Keratinocyte (primary cell): ENCODE measurements around the gene LHPP. TPM values are rescaled to one million over a fixed set of nuclear protein-coding genes. Genes with fewer than 3 reads are reported as not detected.
"Not testable (repeated sequence)": the region's sequence is repeated elsewhere in the genome, so short reads cannot be mapped to it uniquely, and the experiment has no call there.

Experiments
- DNase-seq: peaks from one replicate; pipeline ENCODE4 v3.0.0-alpha.2; 2011; ENCODE audit warnings: low read depth, missing footprints, low spot score
- FAIRE-seq: peaks from 2 replicates; lab custom pipeline; 2011; peaks lifted over from hg19 to GRCh38; lab: Jason Lieb, UNC
- H2AFZ ChIP-seq: 2 replicates; pipeline ENCODE4 v1.6.0; 2012; ENCODE audit warnings: low read length, control low read depth, inconsistent platforms; ENCODE audit not compliant: control insufficient read depth
- H3K27ac ChIP-seq: 2 replicates; pipeline ENCODE4 v1.5.1; 2011; ENCODE audit warnings: low read length; ENCODE audit not compliant: control insufficient read depth, insufficient read depth
- H3K27me3 ChIP-seq: 3 replicates; pipeline ENCODE4 v1.6.0; 2011; ENCODE audit warnings: low read length; ENCODE audit not compliant: control insufficient read depth, insufficient read depth; ENCODE audit errors: extremely low read depth
- H3K36me3 ChIP-seq, 2 experiments: 2 replicates in 1 of 2; 3 replicates in 1 of 2; pipeline ENCODE4 v1.5.1; 2011; ENCODE audit warnings: low read length in 2 of 2, mild to moderate bottlenecking in 1 of 2; ENCODE audit not compliant: control insufficient read depth in 2 of 2, insufficient read depth in 2 of 2; ENCODE audit errors: extremely low read depth in 1 of 2
- H3K4me1 ChIP-seq: 3 replicates; pipeline ENCODE4 v1.5.1; 2011; ENCODE audit warnings: low read length; ENCODE audit not compliant: control insufficient read depth, insufficient read depth; ENCODE audit errors: extremely low read depth
- H3K4me2 ChIP-seq: 3 replicates; pipeline ENCODE4 v1.6.0; 2011; ENCODE audit warnings: low read depth, low read length; ENCODE audit not compliant: control insufficient read depth, insufficient read depth; ENCODE audit errors: extremely low read depth
- H3K4me3 ChIP-seq, 3 experiments: fragments of 200-600 bp in 1 of 3; sonication (generic) in 1 of 3; 2 replicates in 2 of 3; 3 replicates in 1 of 3; pipeline ENCODE4 v1.5.1; 2011 to 2016; ENCODE audit warnings: low read length in 3 of 3, mild to moderate bottlenecking in 3 of 3, control low read depth in 2 of 3, inconsistent platforms in 1 of 3, low read depth in 1 of 3, mixed read lengths in 1 of 3, mixed run types in 1 of 3, moderate library complexity in 1 of 3; ENCODE audit not compliant: control insufficient read depth in 2 of 3, insufficient read depth in 2 of 3; ENCODE audit errors: extremely low read depth in 1 of 3
- H3K79me2 ChIP-seq: 2 replicates; pipeline ENCODE4 v1.6.0; 2012; ENCODE audit warnings: low read length; ENCODE audit not compliant: control insufficient read depth, insufficient read depth
- H3K9ac ChIP-seq: 3 replicates; pipeline ENCODE4 v1.6.0; 2011; ENCODE audit warnings: low read length; ENCODE audit not compliant: control insufficient read depth, insufficient read depth; ENCODE audit errors: extremely low read depth
- H3K9me1 ChIP-seq: 3 replicates; pipeline ENCODE4 v1.6.0; 2011; ENCODE audit warnings: low read length; ENCODE audit not compliant: control insufficient read depth, insufficient read depth; ENCODE audit errors: extremely low read depth
- H3K9me3 ChIP-seq: 2 replicates; pipeline ENCODE4 v1.5.1; 2012; ENCODE audit warnings: low read depth, low read length; ENCODE audit not compliant: control insufficient read depth
- H4K20me1 ChIP-seq: 3 replicates; pipeline ENCODE4 v1.6.0; 2011; ENCODE audit warnings: low read length; ENCODE audit not compliant: control insufficient read depth, insufficient read depth; ENCODE audit errors: extremely low read depth
- EZH2 ChIP-seq: IDR thresholded peaks from one replicate; pipeline ENCODE4 v1.6.1; 2012; ENCODE audit warnings: inconsistent platforms, mild to moderate bottlenecking, low read length, moderate library complexity
- dilution Hi-C: fragments of 300-500 bp; cut with MboI; formaldehyde crosslinking; loops from one replicate; pipeline ENCODE4 v1.7.0; 2020; ENCODE audit warnings: low sequenced_read_pairs; ENCODE audit not compliant: extremely low pct_ligation_motif_present
- polyA plus RNA-seq, 5 experiments: library from polyadenylated mRNA; depleted of rRNA in 3 of 5; stranded (reverse) in 3 of 5; stranded (forward) in 1 of 5; unstranded in 1 of 5; fragments of >200 nt; gene quantifications; 1 replicate in 1 of 5; 2 replicates in 3 of 5; 3 replicates in 1 of 5; pipeline versions ENCODE4 v1.2.1 to v1.2.3, GENCODE V29; 2011 to 2012; ENCODE audit warnings: missing spikeins in 2 of 5, low read depth in 1 of 5, low replicate concordance in 1 of 5
- TF ChIP-seq, protein P1 (sequence below), 3 experiments: IDR thresholded peaks in 1 of 3; conservative IDR thresholded peaks in 1 of 3; optimal IDR thresholded peaks in 1 of 3; 2 replicates in 2 of 3; 3 replicates in 1 of 3; pipeline versions ENCODE3 to v1.5.1; 2011; ENCODE audit warnings: low read length in 3 of 3, mild to moderate bottlenecking in 3 of 3, moderate library complexity in 2 of 3, control low read depth in 1 of 3, inconsistent platforms in 1 of 3; ENCODE audit not compliant: insufficient read depth in 2 of 3; ENCODE audit errors: extremely low read depth in 1 of 3

The LHPP gene
- polyA plus RNA-seq, 1 donor (not counting 4 experiments of a cell fraction or from before 2014, with no cell fraction given), result 13.1 TPM

DNA sequence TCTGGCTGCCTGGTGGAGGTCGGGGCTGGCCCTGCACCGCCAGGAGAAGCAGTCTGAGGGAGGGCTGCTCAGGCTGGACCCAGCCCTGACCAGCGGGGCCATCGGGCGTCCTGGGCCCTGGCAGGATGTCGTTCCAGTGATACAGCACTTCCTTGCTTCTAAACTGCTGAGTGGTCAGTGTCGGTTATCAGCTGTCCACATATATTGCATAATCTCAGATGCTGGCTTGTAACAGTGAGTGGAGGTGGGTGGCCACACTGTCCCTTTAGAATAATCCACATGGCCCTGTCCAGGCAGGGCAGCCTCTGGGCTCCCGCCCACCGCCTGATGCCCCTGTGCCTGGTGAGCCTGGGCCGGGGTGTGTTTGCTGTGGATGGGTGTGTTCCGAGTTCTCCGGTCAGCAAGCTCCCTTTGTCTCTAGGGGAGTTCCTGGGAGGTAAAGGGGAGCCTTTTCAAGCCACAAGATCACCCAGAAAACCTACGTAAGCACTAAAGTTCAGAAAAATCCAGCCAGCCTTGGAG is 86.1 kb downstream of the LHPP start:
- FAIRE-seq, result no peak
- Histone ChIP-seq H3K36me3 (no peaks in the 10 kb centered on the region), H3K9me3 (no peaks in the 10 kb centered on the region), H3K79me2 (no peaks in the 10 kb centered on the region), H2AFZ (no peak overlapping the region), H3K9ac (no peak overlapping the region), H3K4me1 (no peaks in the 10 kb centered on the region), H3K27ac (no peak overlapping the region), H3K9me1 (no peaks in the 10 kb centered on the region), H4K20me1 (no peaks in the 10 kb centered on the region), H3K4me3 (no peak overlapping the region), H3K4me2 (no peak overlapping the region), H3K27me3 (no peaks in the 10 kb centered on the region)
- dilution Hi-C loops, result no loop called here
- no peak for DNase-seq
- TF ChIP-seq, protein P1, sequence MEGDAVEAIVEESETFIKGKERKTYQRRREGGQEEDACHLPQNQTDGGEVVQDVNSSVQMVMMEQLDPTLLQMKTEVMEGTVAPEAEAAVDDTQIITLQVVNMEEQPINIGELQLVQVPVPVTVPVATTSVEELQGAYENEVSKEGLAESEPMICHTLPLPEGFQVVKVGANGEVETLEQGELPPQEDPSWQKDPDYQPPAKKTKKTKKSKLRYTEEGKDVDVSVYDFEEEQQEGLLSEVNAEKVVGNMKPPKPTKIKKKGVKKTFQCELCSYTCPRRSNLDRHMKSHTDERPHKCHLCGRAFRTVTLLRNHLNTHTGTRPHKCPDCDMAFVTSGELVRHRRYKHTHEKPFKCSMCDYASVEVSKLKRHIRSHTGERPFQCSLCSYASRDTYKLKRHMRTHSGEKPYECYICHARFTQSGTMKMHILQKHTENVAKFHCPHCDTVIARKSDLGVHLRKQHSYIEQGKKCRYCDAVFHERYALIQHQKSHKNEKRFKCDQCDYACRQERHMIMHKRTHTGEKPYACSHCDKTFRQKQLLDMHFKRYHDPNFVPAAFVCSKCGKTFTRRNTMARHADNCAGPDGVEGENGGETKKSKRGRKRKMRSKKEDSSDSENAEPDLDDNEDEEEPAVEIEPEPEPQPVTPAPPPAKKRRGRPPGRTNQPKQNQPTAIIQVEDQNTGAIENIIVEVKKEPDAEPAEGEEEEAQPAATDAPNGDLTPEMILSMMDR (optimal IDR thresholded peaks at IDR 0.05 in 1 of 3, IDR thresholded peaks at IDR 0.05 in 1 of 3, conservative IDR thresholded peaks at IDR 0.05 in 1 of 3; ENCODE audit: extremely low read depth in 1 of 3, insufficient read depth in 2 of 3, low read length in 3 of 3), result no peak
- no peak for TF ChIP-seq EZH2

DNA sequence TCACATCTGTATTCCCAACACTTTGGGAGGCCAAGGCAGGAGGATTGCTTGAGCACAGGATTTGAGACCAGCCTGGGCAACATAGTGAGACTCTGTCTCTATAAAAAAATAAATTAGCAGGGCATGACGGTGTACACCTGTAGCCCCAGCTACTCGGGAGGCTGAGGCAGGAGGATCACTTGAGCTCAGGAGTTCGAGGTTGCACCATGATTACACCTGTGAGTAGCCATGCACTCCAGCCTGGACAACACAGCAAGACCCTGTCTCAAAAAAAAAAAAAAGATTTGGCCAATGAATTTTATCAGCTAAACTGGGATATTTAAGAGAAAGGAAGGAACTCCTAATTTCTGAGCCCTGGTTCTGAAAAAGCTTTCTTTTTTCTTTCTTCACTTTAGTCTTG is 87.5 kb downstream of the LHPP start:
- H3K9me3 ChIP-seq, H3K27me3 ChIP-seq, FAIRE-seq, H3K9me1 ChIP-seq, H3K4me1 ChIP-seq, H4K20me1 ChIP-seq, DNase-seq, H2AFZ ChIP-seq, H3K79me2 ChIP-seq, H3K27ac ChIP-seq, H3K36me3 ChIP-seq, H3K4me2 ChIP-seq, H3K4me3 ChIP-seq, dilution Hi-C loops, H3K9ac ChIP-seq: not testable (repeated sequence)
